Stimulated activated naive CD8-positive, alpha-beta T cell treated with anti-CD3 and anti-CD28 coated beads, Interleukin-15, amount 100 ng/mL, for 72 hours (primary cell): ENCODE measurements around the gene PHLPP2.
"Not testable (repeated sequence)": the region's sequence is repeated elsewhere in the genome, so short reads cannot be mapped to it uniquely, and the experiment has no call there.

ENCODE experiments used
- ATAC-seq: fragments of 150-1000 bp; cut with Tn5 transposase; 2 replicates; pipeline ENCODE4 v1.10.0; 2021; ENCODE audit warnings: mild to moderate bottlenecking, moderate library complexity
- DNase-seq, 2 donors: peaks; one replicate each; pipeline ENCODE4 v3.0.0; 2021 to 2022
- H3K27ac Mint-ChIP-seq, 2 donors: one replicate each; pipeline ENCODE4 v1.8.0; 2022; ENCODE audit warnings: mild to moderate bottlenecking in 2 of 2, mixed read lengths in 2 of 2, moderate library complexity in 2 of 2
- H3K27me3 Mint-ChIP-seq: one replicate; pipeline ENCODE4 v1.8.0; 2022; ENCODE audit warnings: mixed read lengths
- H3K4me1 Mint-ChIP-seq: one replicate; pipeline ENCODE4 v1.8.0; 2022; ENCODE audit warnings: mild to moderate bottlenecking, mixed read lengths
- H3K4me3 Mint-ChIP-seq, 2 donors: one replicate each; pipeline ENCODE4 v1.8.0; 2022; ENCODE audit warnings: mild to moderate bottlenecking in 2 of 2, mixed read lengths in 2 of 2, moderate library complexity in 1 of 2
- H3K9me3 Mint-ChIP-seq, 2 donors: one replicate each; pipeline ENCODE4 v1.8.0; 2022; ENCODE audit warnings: mixed read lengths in 2 of 2

The PHLPP2 gene

GRCh38 chr16:71626018-71626857 is 98.3 kb downstream of the PHLPP2 start, which contains the start of gene MARVELD3:
Gene MARVELD3 (plus strand): TSS chr16:71626184. CDS start chr16:71626230, 46 bp downstream.
- Mint-ChIP-seq H3K27ac (peak within 1 kb of the TSS in 1 of 2 donors; percentile 74), H3K9me3 (no peaks in the 10 kb centered on the region), H3K4me1 (peaks cover 9% of the 10 kb centered on the region), H3K4me3 (peak within 1 kb of the TSS; percentile 65), H3K27me3 (peaks cover 27% of the 10 kb centered on the region)
- ATAC-seq (peak; percentile 40), DNase-seq (peak; percentile 21)

GRCh38 chr16:71625113-71625850 is 99.2 kb downstream of the PHLPP2 start:
- ATAC-seq: peak; percentile 39
- Mint-ChIP-seq H3K27me3 (peaks cover 32% of the 10 kb centered on the region), H3K9me3 (no peaks in the 10 kb centered on the region), H3K27ac (no peak overlapping the region), H3K4me1 (peaks cover 9% of the 10 kb centered on the region), H3K4me3 (peak overlapping the region; percentile 27 to 65)
- no peak for DNase-seq

- Mint-ChIP-seq H3K27ac (no peak overlapping the region), H3K9me3 (no peaks in the 10 kb centered on the region), H3K4me1 (peaks cover 9% of the 10 kb centered on the region), H3K27me3 (peaks cover 33% of the 10 kb centered on the region), H3K4me3 (no peak overlapping the region)
- DNase-seq (no peak), ATAC-seq (no peak)
Observed at GRCh38 chr16:71623597-71623996, 100.9 kb downstream of the PHLPP2 start.

GRCh38 chr16:71622088-71622487 is 102.4 kb downstream of the PHLPP2 start:
- ATAC-seq (peak; percentile 78), DNase-seq (peak in 1 of 2 donors; percentile 20)
- peaks cover 9% of the 10 kb centered on the region for H3K4me1 Mint-ChIP-seq
- no peaks in the 10 kb centered on the region for H3K9me3 Mint-ChIP-seq
- H3K27me3 Mint-ChIP-seq: peaks cover 19% of the 10 kb centered on the region
- H3K27ac Mint-ChIP-seq: peak overlapping the region in 1 of 2 donors; percentile 49
- no peak overlapping the region for H3K4me3 Mint-ChIP-seq

- no peak overlapping the region for H3K4me3 Mint-ChIP-seq
- H3K27me3 Mint-ChIP-seq: peaks cover 18% of the 10 kb centered on the region
- H3K4me1 Mint-ChIP-seq: peaks cover 9% of the 10 kb centered on the region
- no peak overlapping the region for H3K27ac Mint-ChIP-seq
- ATAC-seq: no peak
- no peak for DNase-seq
- no peaks in the 10 kb centered on the region for H3K9me3 Mint-ChIP-seq
Observed at GRCh38 chr16:71618429-71618828, 106.1 kb downstream of the PHLPP2 start.

GRCh38 chr16:71614956-71615355 is 109.5 kb downstream of the PHLPP2 start:
- peaks cover 10% of the 10 kb centered on the region for H3K4me1 Mint-ChIP-seq
- not testable (repeated sequence) for DNase-seq, ATAC-seq, H3K9me3 Mint-ChIP-seq, H3K4me3 Mint-ChIP-seq, H3K27ac Mint-ChIP-seq
- H3K27me3 Mint-ChIP-seq: peaks cover 42% of the 10 kb centered on the region

GRCh38 chr16:71610936-71611871 is 113.3 kb downstream of the PHLPP2 start:
- peaks cover 42% of the 10 kb centered on the region for H3K27me3 Mint-ChIP-seq
- H3K9me3 Mint-ChIP-seq: no peaks in the 10 kb centered on the region
- H3K4me3 Mint-ChIP-seq: no peak overlapping the region
- ATAC-seq: peak; percentile 81
- DNase-seq: peak; percentile 80 to 81
- no peak overlapping the region for H3K27ac Mint-ChIP-seq
- H3K4me1 Mint-ChIP-seq: peaks cover 29% of the 10 kb centered on the region

- peaks cover 29% of the 10 kb centered on the region for H3K4me1 Mint-ChIP-seq
- DNase-seq: no peak
- peaks cover 37% of the 10 kb centered on the region for H3K27me3 Mint-ChIP-seq
- no peak overlapping the region for H3K4me3 Mint-ChIP-seq
- no peaks in the 10 kb centered on the region for H3K9me3 Mint-ChIP-seq
- ATAC-seq: no peak
- no peak overlapping the region for H3K27ac Mint-ChIP-seq
Observed at GRCh38 chr16:71610447-71610846, 114.1 kb downstream of the PHLPP2 start.

- Mint-ChIP-seq H3K27me3 (peaks cover 36% of the 10 kb centered on the region), H3K27ac (no peak overlapping the region), H3K9me3 (no peaks in the 10 kb centered on the region), H3K4me3 (no peak overlapping the region), H3K4me1 (peaks cover 29% of the 10 kb centered on the region)
- ATAC-seq (no peak), DNase-seq (no peak)
Observed at GRCh38 chr16:71609066-71609465, 115.4 kb downstream of the PHLPP2 start.

- DNase-seq (no peak), ATAC-seq (no peak)
- Mint-ChIP-seq H3K9me3 (no peaks in the 10 kb centered on the region), H3K4me1 (no peaks in the 10 kb centered on the region), H3K4me3 (no peak overlapping the region), H3K27ac (no peak overlapping the region), H3K27me3 (peaks cover 13% of the 10 kb centered on the region)
Observed at GRCh38 chr16:71600822-71601221, 123.7 kb downstream of the PHLPP2 start.

- H3K9me3 Mint-ChIP-seq, H3K4me1 Mint-ChIP-seq, H3K4me3 Mint-ChIP-seq, ATAC-seq, H3K27ac Mint-ChIP-seq, DNase-seq: not testable (repeated sequence)
- peaks cover 18% of the 10 kb centered on the region for H3K27me3 Mint-ChIP-seq
Observed at GRCh38 chr16:71598426-71598825, 126.1 kb downstream of the PHLPP2 start.

GRCh38 chr16:71595340-71595826 is 129.1 kb downstream of the PHLPP2 start:
- not testable (repeated sequence) for ATAC-seq, H3K9me3 Mint-ChIP-seq, H3K27ac Mint-ChIP-seq, H3K4me3 Mint-ChIP-seq, H3K4me1 Mint-ChIP-seq, DNase-seq
- H3K27me3 Mint-ChIP-seq: peaks cover 43% of the 10 kb centered on the region
